ENCODE data around the gene STK38L.

The STK38L gene

DNA sequence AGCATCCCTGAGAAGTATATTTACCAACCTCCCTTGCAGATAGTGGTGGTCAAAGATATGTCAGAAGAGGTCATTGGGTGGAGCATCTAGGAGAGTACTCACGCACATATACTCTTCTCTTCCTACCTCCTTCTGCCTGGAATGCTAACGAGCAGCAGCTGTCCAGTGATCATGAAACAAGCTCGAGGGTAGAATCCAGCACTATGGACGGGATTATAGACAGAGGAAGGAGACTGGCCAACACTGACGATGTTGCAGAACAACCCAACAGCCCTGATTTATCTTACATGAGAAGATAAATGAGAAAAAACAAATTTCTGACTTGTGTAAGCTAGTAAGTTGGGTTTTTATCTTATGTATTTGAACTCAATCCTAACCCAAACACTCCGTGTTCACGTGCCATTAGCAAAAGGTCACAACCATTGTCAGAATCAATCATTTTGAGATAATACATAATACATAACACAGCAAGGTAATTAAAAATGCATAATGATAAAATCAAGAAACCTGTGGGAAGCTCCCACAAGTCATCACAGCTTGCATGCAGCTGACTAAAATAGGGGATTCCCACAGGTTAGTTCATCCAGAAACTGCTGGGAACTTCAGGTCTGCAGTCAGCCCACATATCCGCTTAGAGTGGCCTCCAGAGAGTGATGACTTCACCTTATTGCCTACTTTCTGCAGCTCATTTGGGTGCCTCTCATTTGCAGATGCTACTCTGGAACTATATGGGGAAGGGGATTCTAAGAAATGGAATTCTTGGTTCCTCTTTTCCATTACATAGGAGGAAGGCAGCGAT lies 36.3 kb upstream of the STK38L start:
- POLR2A ChIA-PET, result no interaction called here
- peaks cover 0 to 11% (median 0%) of the 10 kb centered on the region in 5 experiments for H3K9me3 ChIP-seq (ENCODE audit: control extremely low read depth in 1 of 5, control insufficient read depth in 4 of 5, insufficient read depth in 2 of 5, low read depth in 1 of 5, low read length in 4 of 5)

GRCh38 chr12:27208414-27208750 lies 35.7 kb upstream of the STK38L start:
- ChIA-PET CTCF (no interaction called here), POLR2A (no interaction called here)
- no peaks in the 10 kb centered on the region for H3K27me3 ChIP-seq (replicated peaks in 2 of 5; ENCODE audit: control insufficient read depth in 4 of 5, insufficient read depth in 5 of 5, low read length in 4 of 5)
- H3K9me3 ChIP-seq (ENCODE audit: control extremely low read depth in 1 of 5, control insufficient read depth in 4 of 5, insufficient read depth in 2 of 5, low read depth in 1 of 5, low read length in 4 of 5), result peaks cover 0 to 11% (median 0%) of the 10 kb centered on the region in 5 experiments
- no peak overlapping the region for H3K4me3 ChIP-seq (ENCODE audit: control insufficient read depth in 1 of 7, extremely low read depth in 1 of 7, insufficient read depth in 4 of 7, low read depth in 2 of 7, low read length in 6 of 7)
- DNase-seq, result no peak
- no peaks in the 10 kb centered on the region for H3K4me1 ChIP-seq (ENCODE audit: control extremely low read depth in 1 of 4, control insufficient read depth in 4 of 4, insufficient read depth in 4 of 4, low read length in 3 of 4)
- no peaks in the 10 kb centered on the region for H3K36me3 ChIP-seq (ENCODE audit: control insufficient read depth in 4 of 4, insufficient read depth in 4 of 4, low read length in 3 of 4)
- no peak overlapping the region for H3K27ac ChIP-seq (ENCODE audit: insufficient read depth in 1 of 2, low read depth in 1 of 2, low read length in 2 of 2, poor library complexity in 1 of 2, severe bottlenecking in 2 of 2)
- 100% methylated on average over 1 of the region's 2 CpGs for WGBS (ENCODE audit: insufficient coverage)

More for the DNA sequence above, 36.3 kb upstream of the STK38L start:
- WGBS (ENCODE audit: insufficient coverage), result 100% methylated on average over 1 of the region's 9 CpGs
- CTCF ChIA-PET, result no interaction called here
- no peak overlapping the region for H3K27ac ChIP-seq (ENCODE audit: insufficient read depth in 1 of 2, low read depth in 1 of 2, low read length in 2 of 2, poor library complexity in 1 of 2, severe bottlenecking in 2 of 2)
- DNase-seq, result no peak
- H3K4me1 ChIP-seq (ENCODE audit: control extremely low read depth in 1 of 4, control insufficient read depth in 4 of 4, insufficient read depth in 4 of 4, low read length in 3 of 4), result no peaks in the 10 kb centered on the region
- H3K4me3 ChIP-seq (ENCODE audit: control insufficient read depth in 1 of 7, extremely low read depth in 1 of 7, insufficient read depth in 4 of 7, low read depth in 2 of 7, low read length in 6 of 7), result no peak overlapping the region
- no peaks in the 10 kb centered on the region for H3K27me3 ChIP-seq (replicated peaks in 2 of 5; ENCODE audit: control insufficient read depth in 4 of 5, insufficient read depth in 5 of 5, low read length in 4 of 5)
- H3K36me3 ChIP-seq (ENCODE audit: control insufficient read depth in 4 of 4, insufficient read depth in 4 of 4, low read length in 3 of 4), result no peaks in the 10 kb centered on the region

DNA sequence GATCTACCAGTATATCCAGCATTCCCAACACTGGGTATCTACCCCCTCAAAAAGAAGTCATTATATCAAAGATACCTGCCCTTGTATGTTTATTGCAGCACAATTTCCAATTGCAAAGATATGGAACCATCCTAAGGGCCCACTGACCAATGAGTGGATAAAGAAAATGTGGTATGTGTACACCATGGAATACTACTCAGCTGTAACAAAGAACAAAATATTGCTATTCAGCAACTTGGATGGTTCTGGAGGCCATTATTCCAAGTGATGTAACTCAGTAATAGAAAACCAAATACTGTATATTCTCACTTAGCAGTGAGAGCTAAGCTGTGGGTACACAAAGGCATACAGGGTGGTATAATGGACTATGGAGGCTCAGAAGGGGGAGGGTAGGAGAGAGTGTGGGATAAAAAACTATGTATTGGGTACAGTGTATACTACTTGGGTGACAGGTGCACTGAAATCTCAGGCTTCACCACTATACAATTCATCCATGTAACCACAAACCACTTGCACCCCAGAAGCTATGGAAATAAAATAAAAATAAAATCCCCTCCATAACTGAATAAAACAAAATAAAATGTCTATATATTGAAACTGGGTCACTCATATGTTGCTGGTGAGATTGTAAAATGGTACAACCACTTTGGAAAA lies 34.7 kb upstream of the STK38L start:
- POLR2A ChIA-PET, result no interaction called here
- CTCF ChIA-PET, result no interaction called here
- H3K4me3 ChIP-seq (ENCODE audit: control insufficient read depth in 1 of 7, extremely low read depth in 1 of 7, insufficient read depth in 4 of 7, low read depth in 2 of 7, low read length in 6 of 7), result no peak overlapping the region

DNA sequence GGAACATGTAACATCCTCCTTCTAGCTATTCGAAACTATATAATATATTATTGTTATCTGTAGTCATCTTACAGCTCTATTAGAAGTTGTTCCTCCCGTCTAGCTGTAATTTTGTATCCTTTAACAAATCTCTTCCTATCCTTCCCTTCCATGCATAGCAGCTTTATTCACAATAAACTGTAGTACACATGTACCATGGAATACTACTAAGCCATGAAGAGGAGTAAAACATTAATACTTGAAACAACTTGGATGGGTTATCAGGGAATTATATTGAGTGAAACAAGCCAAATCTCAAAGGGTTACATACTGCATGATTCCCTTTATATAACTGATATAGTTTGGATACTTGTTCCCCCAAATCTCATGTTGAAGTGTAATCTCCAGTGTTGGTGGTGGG lies 33.9 kb upstream of the STK38L start:
- H3K36me3 ChIP-seq (ENCODE audit: control insufficient read depth in 4 of 4, insufficient read depth in 4 of 4, low read length in 3 of 4), result no peaks in the 10 kb centered on the region
- no CpG with 5 or more reads among the region's 2 CpGs for WGBS (ENCODE audit: insufficient coverage)
- H3K4me3 ChIP-seq (ENCODE audit: control insufficient read depth in 1 of 7, extremely low read depth in 1 of 7, insufficient read depth in 4 of 7, low read depth in 2 of 7, low read length in 6 of 7), result no peak overlapping the region
- CTCF ChIA-PET, result interaction anchor here (1.4 kb wide), 1 partner anchor 14 kb away, joined by 3 read pairs; no protein-coding TSS in a partner anchor
- H3K4me1 ChIP-seq (ENCODE audit: control extremely low read depth in 1 of 4, control insufficient read depth in 4 of 4, insufficient read depth in 4 of 4, low read length in 3 of 4), result no peaks in the 10 kb centered on the region
- no peak overlapping the region for H3K27ac ChIP-seq (ENCODE audit: insufficient read depth in 1 of 2, low read depth in 1 of 2, low read length in 2 of 2, poor library complexity in 1 of 2, severe bottlenecking in 2 of 2)
- H3K9me3 ChIP-seq (ENCODE audit: control extremely low read depth in 1 of 5, control insufficient read depth in 4 of 5, insufficient read depth in 2 of 5, low read depth in 1 of 5, low read length in 4 of 5), result peaks cover 0 to 11% (median 3%) of the 10 kb centered on the region in 5 experiments
- DNase-seq, result no peak
- POLR2A ChIA-PET, result no interaction called here
- H3K27me3 ChIP-seq (replicated peaks in 2 of 5; ENCODE audit: control insufficient read depth in 4 of 5, insufficient read depth in 5 of 5, low read length in 4 of 5), result no peaks in the 10 kb centered on the region

More for the DNA sequence above, 34.7 kb upstream of the STK38L start:
- peaks cover 0 to 11% (median 3%) of the 10 kb centered on the region in 5 experiments for H3K9me3 ChIP-seq (ENCODE audit: control extremely low read depth in 1 of 5, control insufficient read depth in 4 of 5, insufficient read depth in 2 of 5, low read depth in 1 of 5, low read length in 4 of 5)
- no peaks in the 10 kb centered on the region for H3K4me1 ChIP-seq (ENCODE audit: control extremely low read depth in 1 of 4, control insufficient read depth in 4 of 4, insufficient read depth in 4 of 4, low read length in 3 of 4)
- DNase-seq, result no peak
- H3K36me3 ChIP-seq (ENCODE audit: control insufficient read depth in 4 of 4, insufficient read depth in 4 of 4, low read length in 3 of 4), result no peaks in the 10 kb centered on the region
- H3K27ac ChIP-seq (ENCODE audit: insufficient read depth in 1 of 2, low read depth in 1 of 2, low read length in 2 of 2, poor library complexity in 1 of 2, severe bottlenecking in 2 of 2), result no peak overlapping the region
- no peaks in the 10 kb centered on the region for H3K27me3 ChIP-seq (replicated peaks in 2 of 5; ENCODE audit: control insufficient read depth in 4 of 5, insufficient read depth in 5 of 5, low read length in 4 of 5)

GRCh38 chr12:27212861-27213260 lies 31.2 kb upstream of the STK38L start:
- Histone ChIP-seq H3K4me3 (ENCODE audit: control insufficient read depth in 1 of 7, extremely low read depth in 1 of 7, insufficient read depth in 4 of 7, low read depth in 2 of 7, low read length in 6 of 7) (no peak overlapping the region), H3K9me3 (ENCODE audit: control extremely low read depth in 1 of 5, control insufficient read depth in 4 of 5, insufficient read depth in 2 of 5, low read depth in 1 of 5, low read length in 4 of 5) (peaks cover 0 to 11% (median 3%) of the 10 kb centered on the region in 5 experiments), H3K4me1 (ENCODE audit: control extremely low read depth in 1 of 4, control insufficient read depth in 4 of 4, insufficient read depth in 4 of 4, low read length in 3 of 4) (no peaks in the 10 kb centered on the region), H3K27me3 (replicated peaks in 2 of 5; ENCODE audit: control insufficient read depth in 4 of 5, insufficient read depth in 5 of 5, low read length in 4 of 5) (no peaks in the 10 kb centered on the region), H3K27ac (ENCODE audit: insufficient read depth in 1 of 2, low read depth in 1 of 2, low read length in 2 of 2, poor library complexity in 1 of 2, severe bottlenecking in 2 of 2) (no peak overlapping the region), H3K36me3 (ENCODE audit: control insufficient read depth in 4 of 4, insufficient read depth in 4 of 4, low read length in 3 of 4) (no peaks in the 10 kb centered on the region)
- POLR2A ChIA-PET, result interaction anchor here (0.5 to 0.7 kb wide), 2 partner anchors 115 to 1769 kb away, joined by 3 read pairs; no protein-coding TSS in a partner anchor
- WGBS (ENCODE audit: insufficient coverage), result no CpG with 5 or more reads among the region's 1 CpG
- DNase-seq, result no peak
- CTCF ChIA-PET, result interaction anchor here (1.0 kb wide), 1 partner anchor 11 kb away, joined by 3 read pairs; no protein-coding TSS in a partner anchor

GRCh38 chr12:27213304-27213703 lies 30.8 kb upstream of the STK38L start:
- H3K4me3 ChIP-seq (ENCODE audit: control insufficient read depth in 1 of 7, extremely low read depth in 1 of 7, insufficient read depth in 4 of 7, low read depth in 2 of 7, low read length in 6 of 7), result no peak overlapping the region
- POLR2A ChIA-PET, result interaction anchor here (0.5 kb wide), 1 partner anchor 1770 kb away, joined by 3 read pairs; no protein-coding TSS in a partner anchor
- DNase-seq, result no peak
- no peaks in the 10 kb centered on the region for H3K36me3 ChIP-seq (ENCODE audit: control insufficient read depth in 4 of 4, insufficient read depth in 4 of 4, low read length in 3 of 4)
- H3K9me3 ChIP-seq (ENCODE audit: control extremely low read depth in 1 of 5, control insufficient read depth in 4 of 5, insufficient read depth in 2 of 5, low read depth in 1 of 5, low read length in 4 of 5), result peaks cover 0 to 11% (median 3%) of the 10 kb centered on the region in 5 experiments
- H3K27ac ChIP-seq (ENCODE audit: insufficient read depth in 1 of 2, low read depth in 1 of 2, low read length in 2 of 2, poor library complexity in 1 of 2, severe bottlenecking in 2 of 2), result no peak overlapping the region
- H3K4me1 ChIP-seq (ENCODE audit: control extremely low read depth in 1 of 4, control insufficient read depth in 4 of 4, insufficient read depth in 4 of 4, low read length in 3 of 4), result no peaks in the 10 kb centered on the region
- CTCF ChIA-PET, result interaction anchor here (1.0 kb wide), 1 partner anchor 11 kb away, joined by 3 read pairs; no protein-coding TSS in a partner anchor
- WGBS (ENCODE audit: insufficient coverage), result 83% methylated on average over 1 of the region's 2 CpGs
- no peaks in the 10 kb centered on the region for H3K27me3 ChIP-seq (replicated peaks in 2 of 5; ENCODE audit: control insufficient read depth in 4 of 5, insufficient read depth in 5 of 5, low read length in 4 of 5)
